Activated CD4-positive, CD25-positive, alpha-beta regulatory T cell treated with anti-CD3 and anti-CD28 coated beads, Interleukin-2, amount 50 U/mL, for 72 hours (primary cell): ENCODE data around the gene ZNF580.
A peak's percentile ranks its signal among the peaks of the same experiment; 100 is the strongest.

Experiments
- DNase-seq: peaks from one replicate; pipeline ENCODE4 v3.0.0; 2021

ZNF580 gene

GRCh38 chr19:55640577-55641425 lies at the start of gene ZNF580:
ZNF580 (plus strand) TSS chr19:55641002; CDS start chr19:55642509, 1,507 bp downstream.
- DNase-seq: peak; percentile 58

DNA sequence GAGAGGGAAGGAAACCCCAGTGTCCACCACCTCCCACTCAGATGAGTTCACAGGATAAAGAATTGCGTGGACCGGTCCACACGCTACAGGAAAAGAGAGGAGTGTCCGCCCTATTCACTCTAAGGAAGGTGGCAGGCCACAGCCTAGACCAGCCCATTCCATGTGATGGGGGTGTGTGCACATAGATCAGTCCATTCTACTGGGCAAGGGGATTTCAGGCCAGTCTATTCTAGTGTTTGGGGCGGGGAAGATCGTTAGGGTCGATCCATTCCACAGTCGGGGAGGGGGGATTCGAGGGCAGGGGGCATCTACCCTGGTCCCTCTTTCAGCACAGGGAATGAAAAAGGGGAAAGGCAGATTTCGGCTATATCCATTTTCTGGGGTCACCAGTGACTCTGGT lies 49.2 kb upstream of the ZNF580 start:
- no peak for DNase-seq

DNA sequence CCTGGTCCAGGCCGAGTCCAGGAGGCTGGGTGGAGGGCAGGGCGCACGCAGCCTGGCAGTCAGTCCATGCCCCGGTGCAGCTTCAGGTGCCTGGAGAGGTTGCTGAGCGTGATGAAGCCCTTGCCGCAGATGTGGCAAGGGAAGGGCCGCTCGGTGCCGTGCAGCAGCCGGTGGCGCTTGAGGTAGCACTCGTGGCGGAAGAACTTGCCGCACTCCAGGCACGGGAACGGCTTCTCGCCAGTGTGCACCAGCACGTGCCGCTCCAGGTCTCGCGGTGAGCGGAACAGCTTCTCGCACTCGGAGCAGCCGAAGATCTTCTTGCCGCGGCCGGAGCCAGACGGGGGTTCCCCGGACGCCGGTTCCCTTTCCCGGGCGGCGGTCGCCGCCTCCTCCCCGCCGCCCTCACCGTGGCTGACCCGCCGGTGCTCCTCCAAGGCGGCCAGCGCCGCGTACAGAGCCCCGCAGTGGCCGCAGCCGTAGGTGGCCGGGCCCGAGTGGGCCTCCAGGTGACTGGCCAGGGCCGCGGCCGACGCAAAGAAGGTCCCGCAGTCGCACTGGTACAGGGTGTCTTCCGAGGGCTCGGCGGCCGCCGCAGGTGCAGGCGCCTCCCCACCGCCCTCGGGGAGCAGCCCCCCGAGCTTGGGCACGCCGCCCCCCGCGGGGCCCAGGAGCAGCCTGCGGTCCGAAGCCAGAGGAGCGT lies 48.3 kb upstream of the ZNF580 start:
- DNase-seq: no peak

GRCh38 chr19:55593096-55593772 lies 47.6 kb upstream of the ZNF580 start:
- DNase-seq: no peak

- no peak for DNase-seq
Observed at GRCh38 chr19:55594996-55595545, 45.7 kb upstream of the ZNF580 start.

GRCh38 chr19:55596304-55596703 lies 44.5 kb upstream of the ZNF580 start:
- DNase-seq: no peak

DNA sequence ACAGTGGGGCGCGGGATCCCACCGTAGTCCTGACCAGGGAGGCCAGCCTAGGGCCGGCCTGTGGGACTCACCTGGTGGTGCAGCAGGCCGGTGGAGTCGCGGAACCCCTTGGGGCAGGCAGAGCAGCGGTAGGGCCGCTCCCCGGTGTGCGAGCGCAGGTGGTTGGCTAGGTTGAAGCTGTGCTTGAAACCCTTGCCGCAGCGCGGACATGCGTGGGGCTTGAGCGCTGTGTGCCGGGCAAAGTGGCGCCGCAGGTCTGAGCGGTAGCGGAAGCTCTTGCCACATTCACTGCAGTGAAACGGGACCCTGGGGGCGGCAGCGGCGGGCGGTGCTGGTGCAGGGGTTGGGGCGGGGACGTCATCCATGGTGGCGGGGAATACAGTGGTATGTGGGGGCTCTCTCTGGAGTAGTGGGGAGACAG lies 43.3 kb upstream of the ZNF580 start:
- DNase-seq: no peak

DNA sequence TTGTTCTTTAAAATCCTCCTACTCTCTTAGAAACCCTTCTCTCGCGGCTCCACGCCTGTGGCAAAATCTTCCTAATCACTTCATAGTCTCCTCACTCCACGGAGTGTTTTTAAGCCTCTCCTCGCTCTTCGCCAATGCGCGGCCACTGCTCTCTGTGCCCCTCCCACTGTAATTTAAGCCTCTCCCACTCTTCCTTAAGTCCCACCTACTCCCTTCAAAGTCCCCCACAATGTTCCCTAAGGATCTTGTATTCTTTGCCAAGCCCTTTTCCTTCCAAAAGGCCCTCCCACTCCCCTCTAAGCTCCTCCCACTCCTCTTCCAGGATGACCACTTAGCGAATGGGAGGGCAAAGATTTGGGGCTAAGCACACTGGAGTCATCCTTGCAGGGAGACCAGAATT lies 42.8 kb upstream of the ZNF580 start:
- DNase-seq: no peak

- peak; percentile 96 for DNase-seq
Observed at GRCh38 chr19:55598719-55599467, 41.9 kb upstream of the ZNF580 start.

- peak; percentile 91 for DNase-seq
Observed at GRCh38 chr19:55599468-55599841, 41.3 kb upstream of the ZNF580 start, which contains the start of gene FIZ1. FIZ1 (minus strand) TSS chr19:55599517; CDS start chr19:55597865, 1,652 bp downstream.

GRCh38 chr19:55599842-55600661 lies 40.8 kb upstream of the ZNF580 start, which contains the start of gene ZNF524:
ZNF524 (plus strand) TSS chr19:55600288; CDS start chr19:55602113, 1,825 bp downstream.
- peak; percentile 85 for DNase-seq

- no peak for DNase-seq
Observed at GRCh38 chr19:55600662-55601028, 40.2 kb upstream of the ZNF580 start.

DNA sequence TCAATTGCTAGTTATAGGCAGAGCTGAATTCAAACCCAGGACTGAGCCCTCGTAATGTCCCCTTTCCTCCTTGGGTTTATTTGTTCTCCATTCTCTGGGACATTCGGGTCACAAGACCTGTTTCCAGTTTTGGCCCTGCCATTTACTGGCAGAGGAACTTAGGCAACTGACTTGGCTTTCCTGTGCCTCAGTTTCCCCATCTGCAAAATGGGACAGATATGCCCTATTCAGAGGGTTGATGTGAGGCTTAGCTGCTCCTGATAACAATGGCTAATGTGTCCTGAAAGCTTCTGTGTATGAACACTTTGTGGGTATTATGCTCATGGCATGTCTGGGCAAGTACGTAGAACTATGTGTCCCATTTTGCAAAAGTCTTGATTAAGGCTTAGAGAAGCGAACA lies 39.7 kb upstream of the ZNF580 start:
- DNase-seq: no peak

- no peak for DNase-seq
Observed at GRCh38 chr19:55602104-55603001, 38.4 kb upstream of the ZNF580 start.

DNA sequence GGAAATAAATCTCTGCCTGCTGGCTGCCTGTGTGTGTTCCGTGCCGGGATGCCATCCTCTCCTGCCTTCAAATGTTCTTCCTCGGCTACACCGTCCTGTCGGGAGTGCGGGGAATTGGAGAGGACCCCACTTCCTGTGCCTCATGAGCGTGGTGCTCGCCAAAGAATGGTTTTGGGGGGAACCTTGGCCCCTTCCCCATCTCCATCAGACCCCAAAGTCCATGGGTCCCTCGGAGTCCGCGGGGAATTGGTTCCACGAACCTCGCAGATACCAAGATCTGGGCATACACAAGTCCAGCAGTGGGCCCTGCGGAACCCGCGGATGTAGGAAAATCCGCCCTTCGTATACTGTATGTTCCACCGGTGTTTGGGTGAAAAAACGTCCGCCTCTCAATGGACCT lies 37.7 kb upstream of the ZNF580 start:
- DNase-seq: no peak

DNA sequence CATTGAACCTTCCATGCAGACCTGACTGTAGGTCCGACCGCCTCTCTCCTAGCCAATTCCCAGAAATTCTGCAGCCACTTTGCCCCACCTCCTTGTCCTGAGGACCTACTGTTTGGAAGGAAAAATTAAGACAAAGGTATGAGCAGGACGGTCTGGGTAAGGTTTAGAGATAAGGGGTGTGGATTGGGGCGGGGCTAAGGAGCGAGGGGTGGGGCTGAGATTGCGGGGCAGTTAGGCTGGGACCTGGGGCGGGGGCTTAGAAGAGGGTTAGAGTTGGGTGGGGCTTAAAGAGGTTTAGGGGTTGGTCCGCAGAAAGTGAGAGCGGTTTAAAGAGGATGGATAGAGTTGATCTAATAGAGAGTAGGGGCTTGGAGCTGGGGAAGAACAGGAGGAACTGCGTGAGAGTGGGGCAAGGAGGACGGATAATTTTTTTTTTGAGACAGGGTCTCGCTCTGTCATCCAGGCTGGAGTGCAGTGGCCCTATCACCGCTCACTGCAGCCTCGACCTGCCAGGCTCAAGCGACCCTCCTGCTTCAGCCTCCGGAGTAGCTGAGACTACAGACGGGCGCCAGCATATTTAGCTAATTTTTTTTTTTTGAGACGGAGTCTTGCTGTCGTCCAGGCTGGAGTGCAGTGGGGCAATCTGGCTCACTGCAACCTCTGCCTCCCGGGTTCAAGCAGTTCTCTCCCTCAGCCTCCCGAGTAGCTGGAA lies 37.1 kb upstream of the ZNF580 start:
- no peak for DNase-seq

- peak; percentile 97 for DNase-seq
Observed at GRCh38 chr19:55605207-55605636, 35.6 kb upstream of the ZNF580 start.

- DNase-seq: peak; percentile 56
Observed at GRCh38 chr19:55605637-55606470, 34.9 kb upstream of the ZNF580 start, which contains the start of gene ZNF865. ZNF865 (plus strand) TSS chr19:55605647; CDS start chr19:55613619, 7,972 bp downstream.

DNA sequence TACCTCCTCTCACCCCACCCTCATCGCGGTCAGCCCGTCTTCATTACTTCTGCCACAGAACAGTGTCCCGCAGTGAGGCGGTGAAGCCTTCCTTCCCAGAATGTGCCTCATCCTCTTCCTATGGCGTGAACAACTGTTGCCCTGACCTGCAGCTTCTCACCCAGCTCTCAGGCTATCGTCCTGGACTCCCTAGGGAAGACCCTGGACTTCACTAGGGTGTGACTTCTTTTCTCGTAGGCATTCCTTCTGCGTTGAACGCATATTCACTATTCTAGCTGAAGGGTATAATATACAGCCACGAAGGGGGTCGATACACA lies 34.4 kb upstream of the ZNF580 start:
- DNase-seq: no peak
